Measurements from ENCODE around the gene NCAPG2. TPM values are rescaled to one million over a fixed set of nuclear protein-coding genes. Genes with fewer than 3 reads are reported as not detected.

The NCAPG2 gene
- total and polyA plus RNA-seq, 10 of the 15 experiments (the other 5 are each of a cell fraction or from before 2014, with no cell fraction given) = 11.2 to 78.2 (median 49.2) TPM

DNA sequence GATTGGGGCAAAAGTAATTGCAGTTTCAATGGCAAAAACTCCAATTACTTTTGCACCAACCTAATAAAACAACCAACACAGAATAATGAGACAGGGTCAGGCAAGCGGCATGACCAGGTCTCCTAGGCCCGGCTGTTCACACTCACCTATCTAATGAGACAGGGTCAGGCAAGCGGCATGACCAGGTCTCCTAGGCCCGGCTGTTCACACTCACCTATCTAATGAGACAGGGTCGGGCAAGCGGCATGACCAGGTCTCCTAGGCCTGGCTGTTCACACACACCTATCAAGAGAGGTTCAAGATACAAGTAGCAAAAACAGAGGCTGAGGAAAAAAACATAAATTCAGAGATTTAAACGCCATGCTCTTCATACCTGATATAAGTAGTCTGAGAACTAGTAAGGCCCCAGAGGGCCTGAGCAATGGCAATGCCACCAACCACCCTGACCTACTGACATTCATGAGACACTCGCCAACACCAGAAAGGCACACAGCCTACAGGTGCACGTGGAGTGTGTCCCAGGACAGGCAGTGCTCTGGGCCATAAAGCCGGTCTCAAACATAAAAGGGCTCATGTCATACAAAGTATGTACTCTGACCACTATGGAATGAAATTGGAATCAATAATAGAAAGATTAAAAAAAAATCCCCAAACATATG lies 40.6 kb upstream of the NCAPG2 start:
- FAIRE-seq = no peak
- in situ Hi-C loops (cut with MboI) = no loop called here
- WGBS (ENCODE audit: insufficient coverage, insufficient replicate concordance, low lambda C conversion rate, missing lambda C conversion rate) = 81% methylated on average over 10 of the region's 10 CpGs
- no peak overlapping the region for H3K9ac ChIP-seq (ENCODE audit: control insufficient read depth, insufficient read depth, low read length)
- no peak overlapping the region for H3K4me2 ChIP-seq (ENCODE audit: control insufficient read depth, insufficient read depth)
- H3K27me3 ChIP-seq (replicated peaks in 1 of 2; ENCODE audit: control insufficient read depth in 2 of 2, insufficient read depth in 2 of 2, low read length in 1 of 2) = no peaks in the 10 kb centered on the region
- no TSS peak for BruUV-seq (replicated peaks)
- POLR2A ChIA-PET = interaction anchor here (0.7 kb wide), 1 partner anchor 16 kb away, joined by 3 read pairs; no protein-coding TSS in a partner anchor
- no peak overlapping the region for H3K27ac ChIP-seq (ENCODE audit: control insufficient read depth, insufficient read depth)
- no peak overlapping the region for H3K4me3 ChIP-seq
- peaks cover 10 to 11% of the 10 kb centered on the region in 2 experiments; a peak in 3 of 4 replicates for H3K36me3 ChIP-seq (ENCODE audit: control insufficient read depth in 2 of 2, insufficient read depth in 2 of 2, low read length in 1 of 2)
- H3K4me1 ChIP-seq (ENCODE audit: control insufficient read depth, insufficient read depth, low read length) = no peaks in the 10 kb centered on the region
- H3K9me3 ChIP-seq (replicated peaks; ENCODE audit: control insufficient read depth, insufficient read depth, low read length) = no peaks in the 10 kb centered on the region
- SMC1A ChIA-PET (ENCODE audit: uncharacterized antibody, unreplicated experiment) = no interaction called here
- DNase-seq (ENCODE audit: low read depth, low spot score) = no peak
- RAD21 ChIA-PET (ENCODE audit: unreplicated experiment) = no interaction called here
- TF ChIP-seq BRCA1 (IDR thresholded peaks at IDR 0.05; ENCODE audit: low read depth, low read length) (no peak), ATF7 (IDR thresholded peaks at IDR 0.05; ENCODE audit: low read depth) (no peak), SREBF1 (IDR thresholded peaks at IDR 0.05; ENCODE audit: low read length) (no peak)
- TF ChIP-seq, protein P1, sequence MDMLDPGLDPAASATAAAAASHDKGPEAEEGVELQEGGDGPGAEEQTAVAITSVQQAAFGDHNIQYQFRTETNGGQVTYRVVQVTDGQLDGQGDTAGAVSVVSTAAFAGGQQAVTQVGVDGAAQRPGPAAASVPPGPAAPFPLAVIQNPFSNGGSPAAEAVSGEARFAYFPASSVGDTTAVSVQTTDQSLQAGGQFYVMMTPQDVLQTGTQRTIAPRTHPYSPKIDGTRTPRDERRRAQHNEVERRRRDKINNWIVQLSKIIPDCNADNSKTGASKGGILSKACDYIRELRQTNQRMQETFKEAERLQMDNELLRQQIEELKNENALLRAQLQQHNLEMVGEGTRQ (IDR thresholded peaks at IDR 0.05; ENCODE audit: borderline replicate concordance, low read depth, low read length) = no peak
- CTCF ChIA-PET = no interaction called here
- no peak overlapping the region for H2AFZ ChIP-seq (ENCODE audit: control insufficient read depth, low read depth, low read length)
- no peaks in the 10 kb centered on the region for H3K79me2 ChIP-seq (ENCODE audit: control insufficient read depth, insufficient read depth, low read length)
- intact Hi-C loops (cut with micrococcal nuclease; ENCODE audit: unreplicated experiment) = no loop called here
- no peak for ATAC-seq
- H4K20me1 ChIP-seq (ENCODE audit: control insufficient read depth, insufficient read depth) = no peaks in the 10 kb centered on the region

DNA sequence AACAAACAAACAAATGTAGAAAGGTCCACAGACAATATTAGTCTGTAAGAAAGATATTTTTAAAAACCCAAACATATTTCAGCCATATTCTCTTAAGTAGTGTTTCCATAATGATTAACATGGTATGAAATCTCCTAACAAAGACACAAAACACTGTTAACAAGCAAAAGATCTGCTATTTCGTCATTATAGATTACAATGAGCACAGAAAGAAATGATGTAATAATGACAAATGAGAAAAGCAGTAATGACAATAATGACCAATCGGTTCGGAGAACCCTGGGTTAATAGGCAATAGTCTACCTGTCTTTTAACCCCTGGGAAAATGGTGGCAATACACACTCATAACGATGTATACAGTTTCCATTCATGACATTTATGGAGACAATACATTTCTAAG lies 39.5 kb upstream of the NCAPG2 start:
- H2AFZ ChIP-seq (ENCODE audit: control insufficient read depth, low read depth, low read length) = no peak overlapping the region
- POLR2A ChIA-PET = no interaction called here
- ATAC-seq (no peak), FAIRE-seq (no peak), DNase-seq (ENCODE audit: low read depth, low spot score) (no peak)
- no TSS peak for BruUV-seq (replicated peaks)
- no peaks in the 10 kb centered on the region for H3K79me2 ChIP-seq (ENCODE audit: control insufficient read depth, insufficient read depth, low read length)
- no peaks in the 10 kb centered on the region for H3K4me1 ChIP-seq (ENCODE audit: control insufficient read depth, insufficient read depth, low read length)
- RAD21 ChIA-PET (ENCODE audit: unreplicated experiment) = no interaction called here
- H3K27me3 ChIP-seq (replicated peaks in 1 of 2; ENCODE audit: control insufficient read depth in 2 of 2, insufficient read depth in 2 of 2, low read length in 1 of 2) = no peaks in the 10 kb centered on the region
- CTCF ChIA-PET = interaction anchor here (2.6 kb wide), 1 partner anchor 11 kb away, joined by 5 read pairs; no protein-coding TSS in a partner anchor
- no peak overlapping the region for H3K27ac ChIP-seq (ENCODE audit: control insufficient read depth, insufficient read depth)
- H3K36me3 ChIP-seq (ENCODE audit: control insufficient read depth in 2 of 2, insufficient read depth in 2 of 2, low read length in 1 of 2) = peaks cover 14% of the 10 kb centered on the region in 2 experiments; a peak in 3 of 4 replicates
- intact Hi-C loops (cut with micrococcal nuclease; ENCODE audit: unreplicated experiment) (no loop called here), in situ Hi-C loops (cut with MboI) (no loop called here)
- no peaks in the 10 kb centered on the region for H3K9me3 ChIP-seq (replicated peaks; ENCODE audit: control insufficient read depth, insufficient read depth, low read length)
- no peaks in the 10 kb centered on the region for H4K20me1 ChIP-seq (ENCODE audit: control insufficient read depth, insufficient read depth)
- H3K4me3 ChIP-seq = no peak overlapping the region
- WGBS (ENCODE audit: insufficient coverage, insufficient replicate concordance, low lambda C conversion rate, missing lambda C conversion rate) = 100% methylated on average over 4 of the region's 4 CpGs
- SMC1A ChIA-PET (ENCODE audit: uncharacterized antibody, unreplicated experiment) = interaction anchor here (0.7 kb wide), 1 partner anchor 35 kb away, joined by 3 read pairs; no protein-coding TSS in a partner anchor
- H3K4me2 ChIP-seq (ENCODE audit: control insufficient read depth, insufficient read depth) = no peak overlapping the region
- no peak overlapping the region for H3K9ac ChIP-seq (ENCODE audit: control insufficient read depth, insufficient read depth, low read length)
- no peak for TF ChIP-seq ZNF274 (IDR thresholded peaks at IDR 0.05; ENCODE audit: insufficient read depth, insufficient read length)
- no peak for TF ChIP-seq ZSCAN29 (IDR thresholded peaks at IDR 0.05)
- TF ChIP-seq TCF7 (IDR thresholded peaks at IDR 0.05; ENCODE audit: borderline replicate concordance) = no peak
- TF ChIP-seq STAT1 (conservative IDR thresholded peaks at IDR 0.05) = no peak
- TF ChIP-seq NFXL1 (IDR thresholded peaks at IDR 0.05; ENCODE audit: borderline replicate concordance) = no peak
- TF ChIP-seq, protein P2, sequence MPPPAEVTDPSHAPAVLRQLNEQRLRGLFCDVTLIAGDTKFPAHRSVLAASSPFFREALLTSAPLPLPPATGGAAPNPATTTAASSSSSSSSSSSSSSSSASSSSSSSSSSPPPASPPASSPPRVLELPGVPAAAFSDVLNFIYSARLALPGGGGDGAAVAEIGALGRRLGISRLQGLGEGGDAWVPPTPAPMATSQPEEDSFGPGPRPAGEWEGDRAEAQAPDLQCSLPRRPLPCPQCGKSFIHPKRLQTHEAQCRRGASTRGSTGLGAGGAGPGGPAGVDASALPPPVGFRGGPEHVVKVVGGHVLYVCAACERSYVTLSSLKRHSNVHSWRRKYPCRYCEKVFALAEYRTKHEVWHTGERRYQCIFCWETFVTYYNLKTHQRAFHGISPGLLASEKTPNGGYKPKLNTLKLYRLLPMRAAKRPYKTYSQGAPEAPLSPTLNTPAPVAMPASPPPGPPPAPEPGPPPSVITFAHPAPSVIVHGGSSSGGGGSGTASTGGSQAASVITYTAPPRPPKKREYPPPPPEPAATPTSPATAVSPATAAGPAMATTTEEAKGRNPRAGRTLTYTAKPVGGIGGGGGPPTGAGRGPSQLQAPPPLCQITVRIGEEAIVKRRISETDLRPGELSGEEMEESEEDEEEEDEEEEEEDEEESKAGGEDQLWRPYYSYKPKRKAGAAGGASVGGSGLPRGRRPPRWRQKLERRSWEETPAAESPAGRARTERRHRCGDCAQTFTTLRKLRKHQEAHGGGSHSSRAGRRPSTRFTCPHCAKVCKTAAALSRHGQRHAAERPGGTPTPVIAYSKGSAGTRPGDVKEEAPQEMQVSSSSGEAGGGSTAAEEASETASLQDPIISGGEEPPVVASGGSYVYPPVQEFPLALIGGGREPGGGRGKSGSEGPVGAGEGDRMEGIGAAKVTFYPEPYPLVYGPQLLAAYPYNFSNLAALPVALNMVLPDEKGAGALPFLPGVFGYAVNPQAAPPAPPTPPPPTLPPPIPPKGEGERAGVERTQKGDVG (CRISPR knock-in tag; IDR thresholded peaks at IDR 0.05) = no peak
- TF ChIP-seq NR2C2 (IDR thresholded peaks at IDR 0.05; ENCODE audit: borderline replicate concordance, control insufficient read depth, insufficient read length, low read depth) = no peak
- TF ChIP-seq DPF2 (IDR thresholded peaks at IDR 0.05) = no peak
- TF ChIP-seq CEBPB (IDR thresholded peaks at IDR 0.05; ENCODE audit: borderline replicate concordance in 1 of 2, low read depth in 2 of 2, low read length in 2 of 2) = no peak
- no peak for TF ChIP-seq SUPT20H (IDR thresholded peaks at IDR 0.05; ENCODE audit: borderline replicate concordance, control insufficient read depth, low read depth, low read length)
